ENCODE results near the gene SCAMP4.

- TF ChIP-seq ZNF347 (CRISPR knock-in tag; IDR thresholded peaks at IDR 0.05; ENCODE audit: low read depth) (no peak), MECOM (CRISPR knock-in tag; IDR thresholded peaks at IDR 0.05) (no peak), CTCF (IDR thresholded peaks at IDR 0.05 in 2 of 3, conservative IDR thresholded peaks at IDR 0.05 in 1 of 3; ENCODE audit: insufficient read depth in 2 of 3, low read depth in 1 of 3, low read length in 3 of 3) (no peak), FOXO4 (CRISPR knock-in tag; IDR thresholded peaks at IDR 0.05) (no peak), LARP7 (IDR thresholded peaks at IDR 0.05) (no peak), ZNF3 (CRISPR knock-in tag; IDR thresholded peaks at IDR 0.05) (no peak), SMAD2 (IDR thresholded peaks at IDR 0.05; ENCODE audit: low read depth, low read length) (no peak), SMARCC2 (IDR thresholded peaks at IDR 0.05; ENCODE audit: low read depth) (no peak), SIRT6 (IDR thresholded peaks at IDR 0.05; ENCODE audit: low read depth, low read length) (no peak)
Observed at GRCh38 chr19:1858412-1859081, 46.7 kb upstream of the SCAMP4 start.

Data from K562 (cell line).